Mesenchymal stem cell (in vitro differentiated cells and primary cell): ENCODE data around the gene SDCCAG8.

Experiments
- DNase-seq: peaks from one replicate; pipeline ENCODE4 v3.0.0-alpha.2; 2013
- H2AFZ ChIP-seq: one replicate; pipeline ENCODE4 v1.6.1; 2013; ENCODE audit warnings: low read depth, mild to moderate bottlenecking, control low read depth, inconsistent platforms, low read length, moderate library complexity
- H2AK5ac ChIP-seq: 2 replicates; pipeline ENCODE4 v1.6.1; 2013; ENCODE audit warnings: low read length, moderate library complexity, mild to moderate bottlenecking, inconsistent platforms; ENCODE audit not compliant: severe bottlenecking
- H2BK120ac ChIP-seq: one replicate; pipeline ENCODE4 v1.6.1; 2013; ENCODE audit warnings: low read depth, mild to moderate bottlenecking, inconsistent platforms, low read length, moderate library complexity
- H2BK12ac ChIP-seq, 2 experiments: one replicate each; pipeline ENCODE4 v1.6.1; 2013; ENCODE audit warnings: inconsistent platforms in 2 of 2, low read length in 2 of 2, mild to moderate bottlenecking in 2 of 2, moderate library complexity in 2 of 2, control low read depth in 1 of 2
- H2BK15ac ChIP-seq: one replicate; pipeline ENCODE4 v1.6.1; 2013; ENCODE audit warnings: mild to moderate bottlenecking, low read depth, inconsistent platforms; ENCODE audit not compliant: poor library complexity, severe bottlenecking
- H2BK5ac ChIP-seq: 2 replicates; pipeline ENCODE4 v1.6.1; 2013; ENCODE audit warnings: low read depth, mild to moderate bottlenecking, low read length, control low read depth, inconsistent platforms; ENCODE audit not compliant: poor library complexity, severe bottlenecking
- H3K14ac ChIP-seq, 2 experiments: one replicate each; pipeline ENCODE4 v1.6.1; 2013; ENCODE audit warnings: inconsistent platforms in 2 of 2, low read length in 2 of 2, control low read depth in 1 of 2, mild to moderate bottlenecking in 1 of 2, moderate library complexity in 1 of 2
- H3K18ac ChIP-seq, 2 experiments: one replicate each; pipeline ENCODE4 v1.6.1; 2013; ENCODE audit warnings: inconsistent platforms in 2 of 2, low read length in 2 of 2, control low read depth in 1 of 2, low read depth in 1 of 2, mild to moderate bottlenecking in 1 of 2
- H3K23ac ChIP-seq, 2 experiments: one replicate each; pipeline ENCODE4 v1.6.1; 2013; ENCODE audit warnings: inconsistent platforms in 2 of 2, low read length in 2 of 2, mild to moderate bottlenecking in 2 of 2, moderate library complexity in 2 of 2, control low read depth in 1 of 2
- H3K27ac ChIP-seq: 2 replicates; pipeline ENCODE4 v1.5.1; 2013; ENCODE audit warnings: mild to moderate bottlenecking, moderate library complexity, low read length, control low read depth, inconsistent platforms; ENCODE audit not compliant: poor library complexity, severe bottlenecking
- H3K27me3 ChIP-seq, 2 experiments: 2 replicates each; pipeline versions ENCODE4 v1.6.1 to v1.7.0; 2013; ENCODE audit warnings: low read length in 2 of 2, mild to moderate bottlenecking in 2 of 2, moderate library complexity in 2 of 2, control low read depth in 1 of 2, inconsistent platforms in 1 of 2; ENCODE audit not compliant: control insufficient read depth in 1 of 2, insufficient read depth in 1 of 2
- H3K36me3 ChIP-seq, 2 experiments: 2 replicates each; pipeline versions ENCODE4 v1.6.1 to v1.7.0; 2013; ENCODE audit warnings: low read length in 2 of 2, control low read depth in 1 of 2, inconsistent platforms in 1 of 2, low read depth in 1 of 2, mild to moderate bottlenecking in 1 of 2; ENCODE audit not compliant: insufficient read depth in 2 of 2, control insufficient read depth in 1 of 2
- H3K4ac ChIP-seq, 2 experiments: one replicate each; pipeline ENCODE4 v1.6.1; 2013; ENCODE audit warnings: inconsistent platforms in 2 of 2, low read length in 2 of 2, mild to moderate bottlenecking in 2 of 2, moderate library complexity in 2 of 2, control low read depth in 1 of 2, low read depth in 1 of 2
- H3K4me1 ChIP-seq: 2 replicates; pipeline ENCODE4 v1.6.1; 2013; ENCODE audit warnings: low read depth, low read length, control low read depth; ENCODE audit not compliant: control insufficient read depth, insufficient read depth
- H3K4me2 ChIP-seq: 2 replicates; pipeline ENCODE4 v1.6.1; 2013; ENCODE audit warnings: low read length, mild to moderate bottlenecking, inconsistent platforms; ENCODE audit not compliant: poor library complexity, severe bottlenecking
- H3K4me3 ChIP-seq, 2 experiments: 2 replicates each; pipeline versions ENCODE4 v1.5.1 to v1.7.0; 2013; ENCODE audit warnings: low read length in 2 of 2, mild to moderate bottlenecking in 2 of 2, control low read depth in 1 of 2, low read depth in 1 of 2; ENCODE audit not compliant: insufficient read depth in 1 of 2
- H3K79me1 ChIP-seq: replicated peaks from 2 replicates; pipeline ENCODE4 v1.6.1; 2013; ENCODE audit warnings: mild to moderate bottlenecking, control low read depth, low read length, inconsistent platforms; ENCODE audit not compliant: poor library complexity, severe bottlenecking
- H3K9ac ChIP-seq: 2 replicates; pipeline ENCODE4 v1.7.0; 2013; ENCODE audit warnings: mild to moderate bottlenecking, low read length, moderate library complexity
- H3K9me3 ChIP-seq: 2 replicates; pipeline ENCODE4 v1.7.0; 2013; ENCODE audit warnings: mild to moderate bottlenecking, low read length; ENCODE audit not compliant: control insufficient read depth
- H4K8ac ChIP-seq: one replicate; pipeline ENCODE4 v1.6.1; 2013; ENCODE audit warnings: inconsistent platforms, mild to moderate bottlenecking, low read length, moderate library complexity
- H4K91ac ChIP-seq: one replicate; pipeline ENCODE4 v1.6.1; 2013; ENCODE audit warnings: mild to moderate bottlenecking, low read length, inconsistent platforms
- WGBS: methylation state at CpG from one replicate; pipeline ENCODE4 v1.1.7; 2013; ENCODE audit warnings: mixed read lengths; 5-methylcytosine and 5-hydroxymethylcytosine counted together

SDCCAG8 gene

GRCh38 chr1:243349128-243349527 lies 93.3 kb downstream of the SDCCAG8 start:
- Histone ChIP-seq H3K4ac (no peak overlapping the region), H3K4me3 (no peak overlapping the region), H2BK15ac (no peak overlapping the region), H3K9ac (no peak overlapping the region), H2BK5ac (no peak overlapping the region), H2AFZ (no peak overlapping the region), H3K23ac (no peak overlapping the region), H3K18ac (no peak overlapping the region), H4K8ac (no peak overlapping the region), H3K4me2 (no peak overlapping the region), H3K14ac (no peak overlapping the region), H4K91ac (no peak overlapping the region), H3K4me1 (no peaks in the 10 kb centered on the region), H3K79me1 (peaks cover 8% of the 10 kb centered on the region), H2AK5ac (no peak overlapping the region), H3K36me3 (peaks cover 6 to 73% of the 10 kb centered on the region in 2 experiments), H3K9me3 (no peaks in the 10 kb centered on the region), H3K27ac (no peak overlapping the region), H3K27me3 (no peaks in the 10 kb centered on the region), H2BK12ac (no peak overlapping the region), H2BK120ac (no peak overlapping the region)
- no CpG with 5 or more reads among the region's 1 CpG for WGBS
- no peak for DNase-seq

DNA sequence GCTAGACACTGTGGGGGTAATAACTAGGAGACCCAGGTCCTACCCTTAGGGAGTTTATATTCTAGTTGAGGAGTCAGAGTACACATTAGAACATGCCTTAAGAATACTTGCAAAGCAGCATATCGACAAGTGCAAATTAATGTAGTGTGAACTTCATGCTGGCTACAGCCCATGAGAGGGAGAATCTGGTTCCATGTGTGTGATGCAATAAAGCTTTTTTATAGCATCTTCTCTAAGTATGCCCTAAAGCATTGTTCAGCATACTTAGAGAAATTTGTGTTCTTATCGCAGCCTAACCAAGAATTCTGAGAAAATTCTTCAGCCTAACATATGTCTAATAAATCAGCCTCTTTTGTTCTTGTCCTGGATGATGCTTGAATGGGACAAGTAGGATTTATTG lies 95.5 kb downstream of the SDCCAG8 start:
- Histone ChIP-seq H2AK5ac (no peak overlapping the region), H3K27me3 (no peaks in the 10 kb centered on the region), H3K9me3 (no peaks in the 10 kb centered on the region), H3K79me1 (peaks cover 11% of the 10 kb centered on the region), H3K27ac (no peak overlapping the region), H4K91ac (no peak overlapping the region), H2BK120ac (no peak overlapping the region), H3K18ac (no peak overlapping the region), H2BK5ac (no peak overlapping the region), H2BK12ac (no peak overlapping the region), H3K4me1 (no peaks in the 10 kb centered on the region), H3K4me2 (no peak overlapping the region), H2AFZ (no peak overlapping the region), H3K23ac (no peak overlapping the region), H4K8ac (no peak overlapping the region), H3K14ac (no peak overlapping the region), H3K36me3 (peaks cover 6 to 66% of the 10 kb centered on the region in 2 experiments), H3K4ac (no peak overlapping the region), H2BK15ac (no peak overlapping the region), H3K9ac (no peak overlapping the region), H3K4me3 (no peak overlapping the region)
- 100% methylated on average over 2 of the region's 2 CpGs for WGBS
- DNase-seq, result no peak

- peaks cover 4 to 71% of the 10 kb centered on the region in 2 experiments for H3K36me3 ChIP-seq
- no peak overlapping the region for H2BK12ac ChIP-seq
- no peaks in the 10 kb centered on the region for H3K9me3 ChIP-seq
- no peak overlapping the region for H2BK5ac ChIP-seq
- H4K8ac ChIP-seq, result no peak overlapping the region
- no peak overlapping the region for H2AFZ ChIP-seq
- peak overlapping the region; percentile 76 for H3K9ac ChIP-seq
- no peak overlapping the region for H2BK15ac ChIP-seq
- no peaks in the 10 kb centered on the region for H3K4me1 ChIP-seq
- peak overlapping the region in 1 of 2 experiments; percentile 71 for H3K4me3 ChIP-seq
- peak overlapping the region; percentile 58 for H3K4me2 ChIP-seq
- no peak overlapping the region for H3K23ac ChIP-seq
- H3K18ac ChIP-seq, result no peak overlapping the region
- H3K27me3 ChIP-seq, result no peaks in the 10 kb centered on the region
- H2BK120ac ChIP-seq, result no peak overlapping the region
- no peak overlapping the region for H3K4ac ChIP-seq
- no peak overlapping the region for H2AK5ac ChIP-seq
- H3K14ac ChIP-seq, result no peak overlapping the region
- H3K79me1 ChIP-seq, result peaks cover 9% of the 10 kb centered on the region
- 100% methylated on average over 3 of the region's 4 CpGs for WGBS
- H4K91ac ChIP-seq, result no peak overlapping the region
- no peak overlapping the region for H3K27ac ChIP-seq
- peak; percentile 54 for DNase-seq
These were observed 98.8 kb downstream of the SDCCAG8 start for GRCh38 chr1:243354511-243355153.

DNA sequence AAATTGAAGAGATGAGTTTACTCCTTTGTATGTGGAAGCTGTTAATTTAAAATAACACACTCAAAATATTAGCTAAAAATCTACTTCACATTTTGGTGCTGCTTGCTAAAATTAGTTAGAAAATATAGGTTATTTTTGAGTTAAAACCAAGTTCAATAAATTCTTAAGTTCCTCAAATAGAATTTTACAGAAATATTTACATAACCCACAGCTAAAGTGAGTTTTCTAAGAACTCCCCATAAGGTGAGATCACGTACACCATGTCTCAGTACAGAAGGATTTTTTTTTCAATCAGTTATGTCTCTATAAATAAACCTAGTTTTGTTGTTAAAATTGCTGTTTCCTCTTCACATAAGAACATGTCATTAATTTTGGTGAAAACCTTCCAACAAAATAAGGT lies 108.0 kb downstream of the SDCCAG8 start:
- H3K4me2 ChIP-seq, result no peak overlapping the region
- no peak overlapping the region for H3K9ac ChIP-seq
- no peak overlapping the region for H2AFZ ChIP-seq
- no peaks in the 10 kb centered on the region for H3K27me3 ChIP-seq
- H3K36me3 ChIP-seq, result peaks cover 0 to 69% of the 10 kb centered on the region in 2 experiments
- no peak for DNase-seq
- H3K4me3 ChIP-seq, result no peak overlapping the region
- no peaks in the 10 kb centered on the region for H3K9me3 ChIP-seq
- no peak overlapping the region for H2AK5ac ChIP-seq
- H3K79me1 ChIP-seq, result peaks cover 4% of the 10 kb centered on the region
- no peak overlapping the region for H2BK15ac ChIP-seq
- H3K27ac ChIP-seq, result no peak overlapping the region
- H3K4ac ChIP-seq, result no peak overlapping the region
- no peak overlapping the region for H3K23ac ChIP-seq
- no peak overlapping the region for H4K91ac ChIP-seq
- H2BK12ac ChIP-seq, result no peak overlapping the region
- no CpG with 5 or more reads among the region's 1 CpG for WGBS
- no peak overlapping the region for H2BK120ac ChIP-seq
- H3K18ac ChIP-seq, result no peak overlapping the region
- H4K8ac ChIP-seq, result no peak overlapping the region
- H3K14ac ChIP-seq, result no peak overlapping the region
- H3K4me1 ChIP-seq, result no peaks in the 10 kb centered on the region
- H2BK5ac ChIP-seq, result no peak overlapping the region
